ENCODE results near the gene SNAP47.

SNAP47 gene

GRCh38 chr1:227734546-227734855 lies 734 bp upstream of the SNAP47 start:
- Histone ChIP-seq H4K20me1 (ENCODE audit: insufficient read depth, low read length) (no peaks in the 10 kb centered on the region), H3K27me3 (replicated peaks; ENCODE audit: insufficient read depth, low read length) (no peaks in the 10 kb centered on the region), H3K36me3 (replicated peaks; ENCODE audit: insufficient read depth, low read length) (0 out of 2 replicates have a peak, but pooled peaks cover 12% of the 10 kb centered on the region), H3K9me2 (replicated peaks; ENCODE audit: insufficient read depth, low read length) (no peaks in the 10 kb centered on the region), H3K9ac (ENCODE audit: low read length) (peak overlapping the region; percentile 86), H3F3A (ENCODE audit: insufficient read depth, low read length) (peaks cover 16% of the 10 kb centered on the region), H3K4me1 (ENCODE audit: low read length) (peaks cover 19% of the 10 kb centered on the region), H3K79me2 (ENCODE audit: low read length) (peaks cover 72% of the 10 kb centered on the region), H3K27ac (ENCODE audit: low read length) (no peak overlapping the region; the same call in 1 of the 2 replicates), H3K4me2 (ENCODE audit: low read depth, low read length) (peak overlapping the region; percentile 82), H2AFZ (ENCODE audit: low read length) (peak overlapping the region; percentile 76), H3K4me3 (ENCODE audit: low read length) (peak overlapping the region; percentile 82), H3K9me3 (replicated peaks; ENCODE audit: insufficient read depth, low read length) (no peaks in the 10 kb centered on the region)
- DNase-seq: peak; percentile 35
- TF ChIP-seq CTCF (IDR thresholded peaks at IDR 0.05; ENCODE audit: low read length) (no peak), EZH2 (optimal IDR thresholded peaks at IDR 0.05; ENCODE audit: low read depth, low read length) (no peak), EZH2phosphoT487 (IDR thresholded peaks at IDR 0.05; ENCODE audit: low read length) (no peak)

- Histone ChIP-seq H3K79me2 (ENCODE audit: low read length) (peaks cover 84% of the 10 kb centered on the region), H3K36me3 (replicated peaks; ENCODE audit: insufficient read depth, low read length) (0 out of 2 replicates have a peak, but pooled peaks cover 12% of the 10 kb centered on the region), H3K9me3 (replicated peaks; ENCODE audit: insufficient read depth, low read length) (no peaks in the 10 kb centered on the region), H3K4me3 (ENCODE audit: low read length) (peak overlapping the region; percentile 82), H3K4me2 (ENCODE audit: low read depth, low read length) (peak overlapping the region; percentile 97), H2AFZ (ENCODE audit: low read length) (peak overlapping the region; percentile 81), H3K9me2 (replicated peaks; ENCODE audit: insufficient read depth, low read length) (no peaks in the 10 kb centered on the region), H3K27me3 (replicated peaks; ENCODE audit: insufficient read depth, low read length) (no peaks in the 10 kb centered on the region), H3K4me1 (ENCODE audit: low read length) (peaks cover 7% of the 10 kb centered on the region), H4K20me1 (ENCODE audit: insufficient read depth, low read length) (no peaks in the 10 kb centered on the region), H3K27ac (ENCODE audit: low read length) (peak overlapping the region; percentile 33; the same call in 1 of the 2 replicates), H3K9ac (ENCODE audit: low read length) (peak overlapping the region; percentile 86), H3F3A (ENCODE audit: insufficient read depth, low read length) (peaks cover 5% of the 10 kb centered on the region; the same call in 1 of the 2 replicates)
- no peak for TF ChIP-seq EZH2 (optimal IDR thresholded peaks at IDR 0.05; ENCODE audit: low read depth, low read length)
- DNase-seq: no peak
Observed at GRCh38 chr1:227735539-227736285, 477 bp downstream of the SNAP47 start.

GRCh38 chr1:227736814-227737432 lies 1.7 kb downstream of the SNAP47 start:
- H3K4me2 ChIP-seq (ENCODE audit: low read depth, low read length): no peak overlapping the region
- H3K9ac ChIP-seq (ENCODE audit: low read length): no peak overlapping the region

More at GRCh38 chr1:227736814-227737432, 1.7 kb downstream of the SNAP47 start:
- Histone ChIP-seq H3K79me2 (ENCODE audit: low read length) (peaks cover 93% of the 10 kb centered on the region), H3F3A (ENCODE audit: insufficient read depth, low read length) (no peaks in the 10 kb centered on the region), H3K4me3 (ENCODE audit: low read length) (no peak overlapping the region), H3K36me3 (replicated peaks; ENCODE audit: insufficient read depth, low read length) (0 out of 2 replicates have a peak, but pooled peaks cover 12% of the 10 kb centered on the region), H3K9me2 (replicated peaks; ENCODE audit: insufficient read depth, low read length) (no peaks in the 10 kb centered on the region), H3K27me3 (replicated peaks; ENCODE audit: insufficient read depth, low read length) (no peaks in the 10 kb centered on the region), H4K20me1 (ENCODE audit: insufficient read depth, low read length) (no peaks in the 10 kb centered on the region), H3K4me1 (ENCODE audit: low read length) (peaks cover 6% of the 10 kb centered on the region), H3K27ac (ENCODE audit: low read length) (no peak overlapping the region), H3K9me3 (replicated peaks; ENCODE audit: insufficient read depth, low read length) (no peaks in the 10 kb centered on the region), H2AFZ (ENCODE audit: low read length) (no peak overlapping the region)
- TF ChIP-seq EZH2phosphoT487 (IDR thresholded peaks at IDR 0.05; ENCODE audit: low read length): no peak
- TF ChIP-seq CTCF (IDR thresholded peaks at IDR 0.05; ENCODE audit: low read length): no peak
- no peak for TF ChIP-seq EZH2 (optimal IDR thresholded peaks at IDR 0.05; ENCODE audit: low read depth, low read length)
- DNase-seq: no peak

Measured in MM.1S (cell line).